K562 (cell line): ENCODE results near the gene ULBP1. TPM values are rescaled to one million over a fixed set of nuclear protein-coding genes. Genes with fewer than 3 reads are reported as not detected.
A peak's percentile ranks its signal among the peaks of the same experiment; 100 is the strongest.

Experiments used
- CC2D1A ChIP-seq: fragments of 450-650 bp; IDR thresholded peaks from 2 replicates; pipeline ENCODE4 v1.6.1; 2017; ENCODE audit warnings: mild to moderate bottlenecking
- CCNT2 ChIP-seq: IDR thresholded peaks from 2 replicates; pipeline ENCODE4 v1.6.1; 2011; ENCODE audit warnings: borderline replicate concordance, low read depth, mild to moderate bottlenecking, moderate library complexity, mixed read lengths, low read length; ENCODE audit not compliant: insufficient read length; ENCODE audit errors: extremely low read depth
- E2F1 ChIP-seq: sonication (generic); formaldehyde crosslinking; IDR thresholded peaks from 2 replicates; pipeline ENCODE4 v1.8.1; 2023; ENCODE audit warnings: mild to moderate bottlenecking, missing genetic modification reagents, moderate library complexity
- FOXA1 ChIP-seq: fragments of 450-650 bp; IDR thresholded peaks from 2 replicates; pipeline ENCODE4 v1.6.1; 2016; ENCODE audit warnings: mild to moderate bottlenecking, borderline replicate concordance
- HINFP ChIP-seq: fragments of 450-650 bp; conservative IDR thresholded peaks from 2 replicates; pipeline ENCODE4 v1.6.1; 2016; ENCODE audit warnings: missing genetic modification characterization, low read depth, mild to moderate bottlenecking, control low read depth, missing compliant biosample characterization
- HMGN3 ChIP-seq: IDR thresholded peaks from 2 replicates; pipeline ENCODE4 v1.6.1; 2011; ENCODE audit warnings: borderline replicate concordance, low read depth, mild to moderate bottlenecking, mixed read lengths, low read length; ENCODE audit not compliant: insufficient read length; ENCODE audit errors: extremely low read depth
- MTA3 ChIP-seq: fragments of 450-650 bp; formaldehyde crosslinking; IDR thresholded peaks from 2 replicates; pipeline ENCODE4 v1.6.1; 2017; ENCODE audit warnings: mild to moderate bottlenecking, borderline replicate concordance
- SMAD4 ChIP-seq: fragments of 250-450 bp; sonication (Bioruptor Pico); conservative IDR thresholded peaks from 2 replicates; pipeline ENCODE4 v1.8.0; 2021; ENCODE audit warnings: inconsistent platforms, mild to moderate bottlenecking, moderate library complexity
- SMARCA4 ChIP-seq: fragments of 450-650 bp; IDR thresholded peaks from 2 replicates; pipeline ENCODE4 v1.6.1; 2016
- ZKSCAN1 ChIP-seq: fragments of 150-350 bp; IDR thresholded peaks from 2 replicates; pipeline ENCODE4 v1.6.1; 2016; ENCODE audit warnings: low read depth, low read length
- ZNF449 ChIP-seq: fragments of 250-450 bp; sonication (Bioruptor Pico); IDR thresholded peaks from 2 replicates; pipeline ENCODE4 v1.8.0; 2022; ENCODE audit warnings: moderate library complexity, mild to moderate bottlenecking, inconsistent platforms
- ZNF511 ChIP-seq: sonication (generic); formaldehyde crosslinking; IDR thresholded peaks from 2 replicates; pipeline ENCODE4 v1.8.0; 2022; ENCODE audit warnings: mild to moderate bottlenecking, missing genetic modification reagents
- polyA plus RNA-seq, 8 experiments: library from polyadenylated mRNA; depleted of rRNA in 4 of 8; stranded (reverse) in 5 of 8; unstranded in 3 of 8; fragments of >200 nt; fragmentation: Nextera tagmentation in 2 of 8; fragmentation: Illumina TruSeq in 1 of 8; extraction: Ambion mirVana in 2 of 8; extraction: Trizol in 1 of 8; gene quantifications; 2 replicates each; pipeline versions ENCODE4 v1.2.1 to v1.2.3, GENCODE V29; 2011 to 2014; ENCODE audit warnings: inconsistent platforms in 1 of 8, missing spikeins in 1 of 8
- total RNA-seq, 7 experiments: library from RNA; depleted of rRNA in 6 of 7; stranded (reverse); fragments of >200 nt in 6 of 7; fragmentation: Illumina TruSeq in 2 of 7; extraction: Trizol in 2 of 7; gene quantifications; 2 replicates each; pipeline versions ENCODE4 v1.2.1 to v1.2.3, GENCODE V29; 2011 to 2021; ENCODE audit warnings: low replicate concordance in 1 of 7
- TF ChIP-seq, protein P1 (sequence below): sonication (generic); formaldehyde crosslinking; IDR thresholded peaks from 2 replicates; pipeline ENCODE4 v1.8.0; 2022; ENCODE audit warnings: mild to moderate bottlenecking, missing genetic modification reagents
- TF ChIP-seq, protein P2 (sequence below): fragments of 450-650 bp; IDR thresholded peaks from 2 replicates; pipeline ENCODE4 v1.6.1; 2016; ENCODE audit warnings: borderline replicate concordance

ULBP1 gene
- total and polyA plus RNA-seq, 9 of the 15 experiments (the other 6 are each of a cell fraction or from before 2014, with no cell fraction given): 0.33 to 6.0 (median 2.5) TPM

GRCh38 chr6:149941583-149942460, 21.9 kb upstream of the ULBP1 start, which contains the start of gene ULBP2 (continued):
- peak; percentile 100 for TF ChIP-seq HINFP (tag)
- TF ChIP-seq ZNF449: no peak
- no peak for TF ChIP-seq HMGN3
- TF ChIP-seq SMAD4: 0 out of 2 replicates have a peak, but pooled peaks have one; percentile 24
- peak; percentile 100 for TF ChIP-seq CC2D1A
- no peak for TF ChIP-seq SMARCA4
- TF ChIP-seq ZKSCAN1: no peak
- peak; percentile 67 for TF ChIP-seq ZNF511 (CRISPR knock-in tag)
- TF ChIP-seq CCNT2: peak; percentile 24
- TF ChIP-seq E2F1 (CRISPR knock-in tag): peak; percentile 56; the same call in 1 of the 2 replicates
- TF ChIP-seq, protein P1, sequence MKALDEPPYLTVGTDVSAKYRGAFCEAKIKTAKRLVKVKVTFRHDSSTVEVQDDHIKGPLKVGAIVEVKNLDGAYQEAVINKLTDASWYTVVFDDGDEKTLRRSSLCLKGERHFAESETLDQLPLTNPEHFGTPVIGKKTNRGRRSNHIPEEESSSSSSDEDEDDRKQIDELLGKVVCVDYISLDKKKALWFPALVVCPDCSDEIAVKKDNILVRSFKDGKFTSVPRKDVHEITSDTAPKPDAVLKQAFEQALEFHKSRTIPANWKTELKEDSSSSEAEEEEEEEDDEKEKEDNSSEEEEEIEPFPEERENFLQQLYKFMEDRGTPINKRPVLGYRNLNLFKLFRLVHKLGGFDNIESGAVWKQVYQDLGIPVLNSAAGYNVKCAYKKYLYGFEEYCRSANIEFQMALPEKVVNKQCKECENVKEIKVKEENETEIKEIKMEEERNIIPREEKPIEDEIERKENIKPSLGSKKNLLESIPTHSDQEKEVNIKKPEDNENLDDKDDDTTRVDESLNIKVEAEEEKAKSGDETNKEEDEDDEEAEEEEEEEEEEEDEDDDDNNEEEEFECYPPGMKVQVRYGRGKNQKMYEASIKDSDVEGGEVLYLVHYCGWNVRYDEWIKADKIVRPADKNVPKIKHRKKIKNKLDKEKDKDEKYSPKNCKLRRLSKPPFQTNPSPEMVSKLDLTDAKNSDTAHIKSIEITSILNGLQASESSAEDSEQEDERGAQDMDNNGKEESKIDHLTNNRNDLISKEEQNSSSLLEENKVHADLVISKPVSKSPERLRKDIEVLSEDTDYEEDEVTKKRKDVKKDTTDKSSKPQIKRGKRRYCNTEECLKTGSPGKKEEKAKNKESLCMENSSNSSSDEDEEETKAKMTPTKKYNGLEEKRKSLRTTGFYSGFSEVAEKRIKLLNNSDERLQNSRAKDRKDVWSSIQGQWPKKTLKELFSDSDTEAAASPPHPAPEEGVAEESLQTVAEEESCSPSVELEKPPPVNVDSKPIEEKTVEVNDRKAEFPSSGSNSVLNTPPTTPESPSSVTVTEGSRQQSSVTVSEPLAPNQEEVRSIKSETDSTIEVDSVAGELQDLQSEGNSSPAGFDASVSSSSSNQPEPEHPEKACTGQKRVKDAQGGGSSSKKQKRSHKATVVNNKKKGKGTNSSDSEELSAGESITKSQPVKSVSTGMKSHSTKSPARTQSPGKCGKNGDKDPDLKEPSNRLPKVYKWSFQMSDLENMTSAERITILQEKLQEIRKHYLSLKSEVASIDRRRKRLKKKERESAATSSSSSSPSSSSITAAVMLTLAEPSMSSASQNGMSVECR: peak; percentile 6; the same call in 1 of the 2 replicates
- no peak for TF ChIP-seq FOXA1
- TF ChIP-seq MTA3: 0 out of 2 replicates have a peak, but pooled peaks have one; percentile 37
- TF ChIP-seq, protein P2, sequence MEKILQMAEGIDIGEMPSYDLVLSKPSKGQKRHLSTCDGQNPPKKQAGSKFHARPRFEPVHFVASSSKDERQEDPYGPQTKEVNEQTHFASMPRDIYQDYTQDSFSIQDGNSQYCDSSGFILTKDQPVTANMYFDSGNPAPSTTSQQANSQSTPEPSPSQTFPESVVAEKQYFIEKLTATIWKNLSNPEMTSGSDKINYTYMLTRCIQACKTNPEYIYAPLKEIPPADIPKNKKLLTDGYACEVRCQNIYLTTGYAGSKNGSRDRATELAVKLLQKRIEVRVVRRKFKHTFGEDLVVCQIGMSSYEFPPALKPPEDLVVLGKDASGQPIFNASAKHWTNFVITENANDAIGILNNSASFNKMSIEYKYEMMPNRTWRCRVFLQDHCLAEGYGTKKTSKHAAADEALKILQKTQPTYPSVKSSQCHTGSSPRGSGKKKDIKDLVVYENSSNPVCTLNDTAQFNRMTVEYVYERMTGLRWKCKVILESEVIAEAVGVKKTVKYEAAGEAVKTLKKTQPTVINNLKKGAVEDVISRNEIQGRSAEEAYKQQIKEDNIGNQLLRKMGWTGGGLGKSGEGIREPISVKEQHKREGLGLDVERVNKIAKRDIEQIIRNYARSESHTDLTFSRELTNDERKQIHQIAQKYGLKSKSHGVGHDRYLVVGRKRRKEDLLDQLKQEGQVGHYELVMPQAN: no peak
